ENCODE data around the gene TSPYL2.

DNA sequence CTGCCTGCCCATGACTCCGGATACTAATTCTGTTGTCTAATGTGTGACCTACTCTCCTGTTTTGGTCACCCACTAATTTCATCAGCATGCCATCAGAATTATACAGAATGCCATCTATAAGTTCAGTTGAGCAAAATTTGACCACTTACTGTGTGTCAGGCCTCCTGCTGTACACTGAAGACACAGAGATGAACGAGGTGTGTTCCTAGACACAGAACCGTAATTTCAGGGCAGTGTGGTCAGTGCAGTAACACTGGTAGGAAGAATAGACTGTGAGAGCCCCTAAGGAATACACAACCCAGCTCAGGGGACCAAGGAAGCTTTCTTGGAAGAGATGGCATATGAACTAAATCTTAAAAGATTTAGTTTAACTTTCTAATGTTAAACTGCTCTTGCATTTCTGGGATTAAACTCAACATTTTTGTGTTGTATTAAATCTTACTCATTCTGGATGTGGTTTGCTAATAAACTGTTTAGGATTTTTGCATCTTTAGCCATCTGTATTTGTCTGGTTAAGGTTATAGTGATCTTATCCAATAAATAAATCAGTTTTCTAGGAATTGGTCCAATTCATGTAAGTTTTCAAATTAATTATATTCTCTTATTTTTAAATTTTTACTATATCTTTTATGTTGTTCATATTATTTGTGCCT lies 46.1 kb downstream of the TSPYL2 start:
- TF ChIP-seq, protein P1, sequence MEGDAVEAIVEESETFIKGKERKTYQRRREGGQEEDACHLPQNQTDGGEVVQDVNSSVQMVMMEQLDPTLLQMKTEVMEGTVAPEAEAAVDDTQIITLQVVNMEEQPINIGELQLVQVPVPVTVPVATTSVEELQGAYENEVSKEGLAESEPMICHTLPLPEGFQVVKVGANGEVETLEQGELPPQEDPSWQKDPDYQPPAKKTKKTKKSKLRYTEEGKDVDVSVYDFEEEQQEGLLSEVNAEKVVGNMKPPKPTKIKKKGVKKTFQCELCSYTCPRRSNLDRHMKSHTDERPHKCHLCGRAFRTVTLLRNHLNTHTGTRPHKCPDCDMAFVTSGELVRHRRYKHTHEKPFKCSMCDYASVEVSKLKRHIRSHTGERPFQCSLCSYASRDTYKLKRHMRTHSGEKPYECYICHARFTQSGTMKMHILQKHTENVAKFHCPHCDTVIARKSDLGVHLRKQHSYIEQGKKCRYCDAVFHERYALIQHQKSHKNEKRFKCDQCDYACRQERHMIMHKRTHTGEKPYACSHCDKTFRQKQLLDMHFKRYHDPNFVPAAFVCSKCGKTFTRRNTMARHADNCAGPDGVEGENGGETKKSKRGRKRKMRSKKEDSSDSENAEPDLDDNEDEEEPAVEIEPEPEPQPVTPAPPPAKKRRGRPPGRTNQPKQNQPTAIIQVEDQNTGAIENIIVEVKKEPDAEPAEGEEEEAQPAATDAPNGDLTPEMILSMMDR (IDR thresholded peaks at IDR 0.05 in 8 of 11, conservative IDR thresholded peaks at IDR 0.05 in 3 of 11), result no peak
- TF ChIP-seq POLR2A (IDR thresholded peaks at IDR 0.05), result no peak

All from spleen (tissue), 7 donors.